Fibroblast of lung (primary cell): ENCODE results near the gene MRPS11. TPM values are rescaled to one million over a fixed set of nuclear protein-coding genes. Genes with fewer than 3 reads are reported as not detected.

Experiments used
- DNase-seq, 2 donors: peaks; one replicate each; pipeline versions ENCODE4 v3.0.0 to v3.0.0-alpha.2; 2010; ENCODE audit warnings: low read depth in 2 of 2
- H2AFZ ChIP-seq: 2 replicates; pipeline ENCODE4 v1.5.1; 2012; ENCODE audit warnings: low read length, control low read depth, inconsistent platforms
- H3K27ac ChIP-seq: 2 replicates; pipeline ENCODE4 v1.5.1; 2011; ENCODE audit warnings: low read length, control low read depth; ENCODE audit not compliant: insufficient read depth
- H3K27me3 ChIP-seq: 2 replicates; pipeline ENCODE4 v1.5.1; 2011; ENCODE audit warnings: mild to moderate bottlenecking, low read length; ENCODE audit not compliant: control insufficient read depth, insufficient read depth
- H3K36me3 ChIP-seq: 2 replicates; pipeline ENCODE4 v1.5.1; 2011; ENCODE audit warnings: low read length; ENCODE audit not compliant: control insufficient read depth, insufficient read depth
- H3K4me1 ChIP-seq: 2 replicates; pipeline ENCODE4 v1.5.1; 2011; ENCODE audit warnings: low read length; ENCODE audit not compliant: control insufficient read depth, insufficient read depth; ENCODE audit errors: extremely low read depth
- H3K4me2 ChIP-seq: 2 replicates; pipeline ENCODE4 v1.5.1; 2011; ENCODE audit warnings: low read length, control low read depth; ENCODE audit not compliant: insufficient read depth; ENCODE audit errors: extremely low read depth
- H3K4me3 ChIP-seq, 4 experiments: fragments of 200-600 bp in 1 of 4; sonication (generic) in 1 of 4; replicated peaks in 1 of 4; 2 replicates each; pipeline ENCODE4 v1.5.1; 2011 to 2016; ENCODE audit warnings: low read length in 4 of 4, low read depth in 3 of 4, mild to moderate bottlenecking in 3 of 4, control low read depth in 2 of 4, inconsistent platforms in 1 of 4, mixed read lengths in 1 of 4; ENCODE audit not compliant: insufficient read depth in 1 of 4; ENCODE audit errors: control extremely low read depth in 1 of 4
- H3K79me2 ChIP-seq: 2 replicates; pipeline ENCODE4 v1.5.1; 2012; ENCODE audit warnings: mild to moderate bottlenecking, low read length, inconsistent platforms; ENCODE audit not compliant: control insufficient read depth, insufficient read depth
- H3K9ac ChIP-seq: 2 replicates; pipeline ENCODE4 v1.5.1; 2011; ENCODE audit warnings: mild to moderate bottlenecking, low read length, control low read depth; ENCODE audit not compliant: insufficient read depth
- H3K9me3 ChIP-seq: 2 replicates; pipeline ENCODE4 v1.5.1; 2012; ENCODE audit warnings: low read depth, low read length; ENCODE audit not compliant: control insufficient read depth, insufficient read depth
- H4K20me1 ChIP-seq: 2 replicates; pipeline ENCODE4 v1.5.1; 2011; ENCODE audit warnings: low read length; ENCODE audit not compliant: control insufficient read depth, insufficient read depth; ENCODE audit errors: extremely low read depth
- EZH2 ChIP-seq: IDR thresholded peaks from 2 replicates; pipeline ENCODE4 v1.5.1; 2012; ENCODE audit warnings: low read length, control low read depth, mild to moderate bottlenecking; ENCODE audit errors: missing control alignments
- polyA plus RNA-seq, 2 donors: library from polyadenylated mRNA; depleted of rRNA in 1 of 2; stranded (reverse) in 1 of 2; unstranded in 1 of 2; fragments of >200 nt; gene quantifications; 2 replicates each; pipeline ENCODE4 v1.2.1, GENCODE V29; 2011 to 2012; ENCODE audit warnings: missing spikeins in 1 of 2
- total RNA-seq: library from RNA; depleted of rRNA; stranded (reverse); fragments of >200 nt; gene quantifications from 2 replicates; pipeline ENCODE4 v1.2.1, GENCODE V29; 2014
- TF ChIP-seq, protein P1 (sequence below), 2 donors: IDR thresholded peaks in 1 of 2; conservative IDR thresholded peaks in 1 of 2; 1 replicate in 1 of 2; 2 replicates in 1 of 2; pipeline ENCODE4 v1.5.1; 2011 to 2012; ENCODE audit warnings: low read length in 2 of 2, control low read depth in 1 of 2, inconsistent platforms in 1 of 2, low read depth in 1 of 2, mild to moderate bottlenecking in 1 of 2

MRPS11 gene
- total and polyA plus RNA-seq, 2 donors (not counting 1 experiment from before 2014, with no cell fraction given) = 27.1 to 46.4 TPM

GRCh38 chr15:88506628-88507027 is 39.1 kb downstream of the MRPS11 start:
- TF ChIP-seq EZH2 = no peak
- TF ChIP-seq, protein P1, sequence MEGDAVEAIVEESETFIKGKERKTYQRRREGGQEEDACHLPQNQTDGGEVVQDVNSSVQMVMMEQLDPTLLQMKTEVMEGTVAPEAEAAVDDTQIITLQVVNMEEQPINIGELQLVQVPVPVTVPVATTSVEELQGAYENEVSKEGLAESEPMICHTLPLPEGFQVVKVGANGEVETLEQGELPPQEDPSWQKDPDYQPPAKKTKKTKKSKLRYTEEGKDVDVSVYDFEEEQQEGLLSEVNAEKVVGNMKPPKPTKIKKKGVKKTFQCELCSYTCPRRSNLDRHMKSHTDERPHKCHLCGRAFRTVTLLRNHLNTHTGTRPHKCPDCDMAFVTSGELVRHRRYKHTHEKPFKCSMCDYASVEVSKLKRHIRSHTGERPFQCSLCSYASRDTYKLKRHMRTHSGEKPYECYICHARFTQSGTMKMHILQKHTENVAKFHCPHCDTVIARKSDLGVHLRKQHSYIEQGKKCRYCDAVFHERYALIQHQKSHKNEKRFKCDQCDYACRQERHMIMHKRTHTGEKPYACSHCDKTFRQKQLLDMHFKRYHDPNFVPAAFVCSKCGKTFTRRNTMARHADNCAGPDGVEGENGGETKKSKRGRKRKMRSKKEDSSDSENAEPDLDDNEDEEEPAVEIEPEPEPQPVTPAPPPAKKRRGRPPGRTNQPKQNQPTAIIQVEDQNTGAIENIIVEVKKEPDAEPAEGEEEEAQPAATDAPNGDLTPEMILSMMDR (conservative IDR thresholded peaks at IDR 0.05 in 1 of 2, IDR thresholded peaks at IDR 0.05 in 1 of 2; ENCODE audit: low read depth in 1 of 2, low read length in 2 of 2) = no peak
- Histone ChIP-seq H3K9ac (no peak overlapping the region), H4K20me1 (no peaks in the 10 kb centered on the region), H3K4me1 (no peaks in the 10 kb centered on the region), H3K36me3 (no peaks in the 10 kb centered on the region), H3K4me3 (no peak overlapping the region), H2AFZ (no peak overlapping the region), H3K27me3 (no peaks in the 10 kb centered on the region), H3K9me3 (no peaks in the 10 kb centered on the region), H3K4me2 (no peak overlapping the region), H3K27ac (no peak overlapping the region), H3K79me2 (no peaks in the 10 kb centered on the region)
- DNase-seq = no peak

- Histone ChIP-seq H3K27ac (no peak overlapping the region), H3K27me3 (no peaks in the 10 kb centered on the region), H3K9me3 (no peaks in the 10 kb centered on the region), H3K4me3 (no peak overlapping the region), H3K9ac (no peak overlapping the region), H2AFZ (no peak overlapping the region), H3K4me2 (no peak overlapping the region), H3K4me1 (peaks cover 6% of the 10 kb centered on the region), H4K20me1 (no peaks in the 10 kb centered on the region), H3K36me3 (no peaks in the 10 kb centered on the region), H3K79me2 (no peaks in the 10 kb centered on the region)
- DNase-seq = no peak
- TF ChIP-seq, protein P1 (conservative IDR thresholded peaks at IDR 0.05 in 1 of 2, IDR thresholded peaks at IDR 0.05 in 1 of 2; ENCODE audit: low read depth in 1 of 2, low read length in 2 of 2) = no peak
- no peak for TF ChIP-seq EZH2
Observed at GRCh38 chr15:88509321-88509720, 41.8 kb downstream of the MRPS11 start.

DNA sequence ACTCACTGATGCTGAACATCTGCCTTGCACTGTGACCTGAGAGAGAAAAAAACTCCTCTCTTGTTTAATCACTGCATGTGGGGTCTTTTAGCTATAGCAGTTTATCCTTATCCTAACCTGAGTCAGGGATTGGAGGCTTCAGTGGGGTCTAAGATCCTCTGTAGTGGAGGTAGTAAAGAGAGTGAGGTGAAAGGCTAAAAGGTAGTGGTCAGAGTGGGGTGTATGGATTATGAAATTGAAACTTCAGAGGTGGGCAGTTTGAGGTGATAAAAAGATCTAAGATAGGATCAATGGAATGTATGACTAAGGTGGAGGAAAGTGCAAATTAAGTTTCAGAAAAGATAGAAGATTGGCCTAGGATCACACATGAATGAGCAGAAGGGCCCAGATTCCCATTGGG is 42.5 kb downstream of the MRPS11 start:
- Histone ChIP-seq H3K4me1 (peaks cover 6% of the 10 kb centered on the region), H2AFZ (no peak overlapping the region), H3K79me2 (no peaks in the 10 kb centered on the region), H3K9me3 (no peaks in the 10 kb centered on the region), H3K27me3 (no peaks in the 10 kb centered on the region), H3K9ac (no peak overlapping the region), H3K4me2 (no peak overlapping the region), H3K27ac (no peak overlapping the region), H3K4me3 (no peak overlapping the region), H3K36me3 (no peaks in the 10 kb centered on the region), H4K20me1 (no peaks in the 10 kb centered on the region)
- no peak for DNase-seq
- no peak for TF ChIP-seq EZH2
- TF ChIP-seq, protein P1 (conservative IDR thresholded peaks at IDR 0.05 in 1 of 2, IDR thresholded peaks at IDR 0.05 in 1 of 2; ENCODE audit: low read depth in 1 of 2, low read length in 2 of 2) = no peak
